Astrocyte (in vitro differentiated cells and primary cell): ENCODE measurements around the gene SLC25A40. TPM values are rescaled to one million over a fixed set of nuclear protein-coding genes. Genes with fewer than 3 reads are reported as not detected.
"Not testable (repeated sequence)": the region's sequence is repeated elsewhere in the genome, so short reads cannot be mapped to it uniquely, and the experiment has no call there.

Source experiments
- DNase-seq: peaks from one replicate; pipeline ENCODE4 v3.0.0-alpha.2; 2010; ENCODE audit warnings: low read depth
- FAIRE-seq: peaks from 2 replicates; lab custom pipeline; 2011; peaks lifted over from hg19 to GRCh38; lab: Jason Lieb, UNC
- H2AFZ ChIP-seq: 2 replicates; pipeline ENCODE4 v1.6.0; 2012; ENCODE audit warnings: low read depth, low read length, inconsistent platforms
- H3K27ac ChIP-seq: 2 replicates; pipeline ENCODE4 v1.5.1; 2011; ENCODE audit warnings: low read depth, low read length, inconsistent platforms
- H3K27me3 ChIP-seq: 2 replicates; pipeline ENCODE4 v1.6.0; 2011; ENCODE audit warnings: low read length, inconsistent platforms; ENCODE audit not compliant: insufficient read depth
- H3K36me3 ChIP-seq: 2 replicates; pipeline ENCODE4 v1.5.1; 2011; ENCODE audit warnings: low read length, inconsistent platforms; ENCODE audit not compliant: insufficient read depth
- H3K4me1 ChIP-seq: 2 replicates; pipeline ENCODE4 v1.5.1; 2011; ENCODE audit warnings: low read length, inconsistent platforms; ENCODE audit not compliant: insufficient read depth
- H3K4me2 ChIP-seq: 2 replicates; pipeline ENCODE4 v1.6.0; 2012; ENCODE audit warnings: low read length, inconsistent platforms
- H3K4me3 ChIP-seq: 2 replicates; pipeline ENCODE4 v1.5.1; 2011; ENCODE audit warnings: low read depth, mild to moderate bottlenecking, low read length, inconsistent platforms; ENCODE audit not compliant: insufficient read depth
- H3K79me2 ChIP-seq: 2 replicates; pipeline ENCODE4 v1.6.0; 2012; ENCODE audit warnings: mild to moderate bottlenecking, low read length, inconsistent platforms; ENCODE audit not compliant: insufficient read depth
- H3K9ac ChIP-seq: 2 replicates; pipeline ENCODE4 v1.6.0; 2012; ENCODE audit warnings: mild to moderate bottlenecking, low read length, inconsistent platforms
- H3K9me3 ChIP-seq: 2 replicates; pipeline ENCODE4 v1.5.1; 2012; ENCODE audit warnings: low read depth, mild to moderate bottlenecking, low read length, inconsistent platforms; ENCODE audit not compliant: insufficient read depth
- H4K20me1 ChIP-seq: 2 replicates; pipeline ENCODE4 v1.6.0; 2012; ENCODE audit warnings: low read length, inconsistent platforms; ENCODE audit not compliant: insufficient read depth
- H3K27ac Mint-ChIP-seq: one replicate; pipeline ENCODE4 v1.8.0; 2021; ENCODE audit warnings: mild to moderate bottlenecking, mixed read lengths; ENCODE audit not compliant: unreplicated experiment
- H3K27me3 Mint-ChIP-seq: one replicate; pipeline ENCODE4 v1.8.0; 2021; ENCODE audit warnings: low read depth, mixed read lengths; ENCODE audit not compliant: unreplicated experiment
- H3K36me3 Mint-ChIP-seq: one replicate; pipeline ENCODE4 v1.8.0; 2021; ENCODE audit warnings: low read depth, mixed read lengths; ENCODE audit not compliant: unreplicated experiment
- H3K4me1 Mint-ChIP-seq: one replicate; pipeline ENCODE4 v1.8.0; 2021; ENCODE audit warnings: low read depth, mixed read lengths; ENCODE audit not compliant: unreplicated experiment
- H3K4me3 Mint-ChIP-seq: one replicate; pipeline ENCODE4 v1.8.0; 2021; ENCODE audit warnings: mild to moderate bottlenecking, moderate library complexity, mixed read lengths; ENCODE audit not compliant: unreplicated experiment
- H3K9me3 Mint-ChIP-seq: one replicate; pipeline ENCODE4 v1.8.0; 2021; ENCODE audit warnings: mild to moderate bottlenecking, mixed read lengths; ENCODE audit not compliant: unreplicated experiment
- CTCF ChIP-seq: IDR thresholded peaks from 2 replicates; pipeline ENCODE4 v1.5.1; 2011; ENCODE audit warnings: low read depth, mild to moderate bottlenecking, inconsistent platforms, low read length, moderate library complexity; ENCODE audit not compliant: insufficient read depth
- EZH2 ChIP-seq: IDR thresholded peaks from 2 replicates; pipeline ENCODE4 v1.6.1; 2012; ENCODE audit warnings: mild to moderate bottlenecking, low read length, inconsistent platforms; ENCODE audit not compliant: insufficient read depth
- total RNA-seq: library from RNA; stranded (reverse); gene quantifications from 2 replicates; pipeline ENCODE4 v1.2.1, GENCODE V29; 2021

SLC25A40 gene
- total RNA-seq, 1 donor from 2014 or later = 6.3 TPM

- no peak for TF ChIP-seq CTCF
- TF ChIP-seq EZH2 = no peak
- Histone ChIP-seq H3K27me3 (no peaks in the 10 kb centered on the region), H2AFZ (peak overlapping the region; percentile 87)
Observed at GRCh38 chr7:87875151-87876039, 765 bp downstream of the SLC25A40 start.

GRCh38 chr7:87874066-87874465 is 2.1 kb downstream of the SLC25A40 start:
- DNase-seq (no peak), FAIRE-seq (no peak)
- H3K9me3 Mint-ChIP-seq = peaks cover 5% of the 10 kb centered on the region
- no peak overlapping the region for H3K27ac ChIP-seq
- H3K4me3 Mint-ChIP-seq = no peak overlapping the region
- peaks cover 15% of the 10 kb centered on the region for H3K4me1 Mint-ChIP-seq
- TF ChIP-seq CTCF (no peak), EZH2 (no peak)
- no peaks in the 10 kb centered on the region for H4K20me1 ChIP-seq
- peak overlapping the region; percentile 92 for H3K4me2 ChIP-seq
- no peaks in the 10 kb centered on the region for H3K27me3 ChIP-seq
- no peaks in the 10 kb centered on the region for H3K36me3 Mint-ChIP-seq
- H3K27ac Mint-ChIP-seq = no peak overlapping the region
- no peak overlapping the region for H3K4me3 ChIP-seq
- H2AFZ ChIP-seq = no peak overlapping the region
- peaks cover 68% of the 10 kb centered on the region for H3K79me2 ChIP-seq
- peaks cover 5% of the 10 kb centered on the region for H3K9me3 ChIP-seq
- H3K27me3 Mint-ChIP-seq = no peaks in the 10 kb centered on the region
- H3K4me1 ChIP-seq = peaks cover 5% of the 10 kb centered on the region
- H3K9ac ChIP-seq = no peak overlapping the region
- no peaks in the 10 kb centered on the region for H3K36me3 ChIP-seq

More at GRCh38 chr7:87875151-87876039, 765 bp downstream of the SLC25A40 start:
- H3K36me3 ChIP-seq = peaks cover under 1% of the 10 kb centered on the region
- peaks cover 79% of the 10 kb centered on the region for H3K79me2 ChIP-seq
- H3K27ac Mint-ChIP-seq = peak overlapping the region; percentile 41
- H3K27ac ChIP-seq = peak overlapping the region; percentile 90
- no peak for FAIRE-seq
- H3K4me1 ChIP-seq = peaks cover 5% of the 10 kb centered on the region
- no peaks in the 10 kb centered on the region for H3K36me3 Mint-ChIP-seq
- H3K9me3 Mint-ChIP-seq = peaks cover 5% of the 10 kb centered on the region
- peak overlapping the region; percentile 92 for H3K4me2 ChIP-seq
- H3K4me3 ChIP-seq = peak overlapping the region; percentile 93
- H3K4me1 Mint-ChIP-seq = peaks cover 15% of the 10 kb centered on the region
- no peaks in the 10 kb centered on the region for H4K20me1 ChIP-seq
- no peaks in the 10 kb centered on the region for H3K27me3 Mint-ChIP-seq
- H3K9ac ChIP-seq = peak overlapping the region; percentile 96
- no peak for DNase-seq
- H3K9me3 ChIP-seq = peaks cover 5% of the 10 kb centered on the region
- peak overlapping the region; percentile 94 for H3K4me3 Mint-ChIP-seq

GRCh38 chr7:87873328-87873727 is 2.8 kb downstream of the SLC25A40 start:
- H3K9me3 ChIP-seq, H3K4me2 ChIP-seq, H3K36me3 Mint-ChIP-seq, H3K4me1 ChIP-seq, H3K36me3 ChIP-seq, H3K27me3 ChIP-seq, H3K27me3 Mint-ChIP-seq, H3K4me3 ChIP-seq, H3K4me3 Mint-ChIP-seq, H3K9ac ChIP-seq, DNase-seq, H3K9me3 Mint-ChIP-seq, FAIRE-seq, H2AFZ ChIP-seq, H3K27ac ChIP-seq, H4K20me1 ChIP-seq, H3K27ac Mint-ChIP-seq: not testable (repeated sequence)
- peaks cover 12% of the 10 kb centered on the region for H3K4me1 Mint-ChIP-seq
- peaks cover 63% of the 10 kb centered on the region for H3K79me2 ChIP-seq
